HG03354 (cell line): ENCODE measurements around the gene TRIM29.

Experiments used
- ATAC-seq: cut with Tn5 transposase; IDR thresholded peaks from one replicate; pipeline ENCODE4 v1.9.1; 2021; ENCODE audit warnings: mild to moderate bottlenecking; ENCODE audit not compliant: unreplicated experiment, poor library complexity, severe bottlenecking

The TRIM29 gene

DNA sequence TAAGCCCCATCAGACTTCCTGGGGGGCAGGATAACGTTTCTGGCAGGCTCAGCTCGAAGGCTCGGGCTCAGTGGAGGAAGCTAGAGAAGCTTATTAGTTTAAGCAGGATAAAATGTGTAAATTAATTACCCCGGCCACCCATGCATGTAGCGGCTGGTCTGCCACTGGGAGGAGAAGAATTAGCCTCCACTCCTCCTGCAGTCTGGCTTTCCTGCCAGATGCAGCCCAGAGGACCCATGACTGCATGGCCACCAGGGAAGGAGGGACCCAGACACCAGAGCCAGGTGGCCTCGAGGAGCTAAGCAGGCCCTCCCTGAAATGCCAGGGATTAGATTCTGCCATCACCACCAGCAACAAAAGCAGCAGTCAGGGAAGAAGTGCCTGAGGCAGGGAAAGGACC is 32.3 kb downstream of the TRIM29 start:
- no peak for ATAC-seq

- no peak for ATAC-seq
These were observed 33.8 kb downstream of the TRIM29 start for GRCh38 chr11:120104041-120104565.

DNA sequence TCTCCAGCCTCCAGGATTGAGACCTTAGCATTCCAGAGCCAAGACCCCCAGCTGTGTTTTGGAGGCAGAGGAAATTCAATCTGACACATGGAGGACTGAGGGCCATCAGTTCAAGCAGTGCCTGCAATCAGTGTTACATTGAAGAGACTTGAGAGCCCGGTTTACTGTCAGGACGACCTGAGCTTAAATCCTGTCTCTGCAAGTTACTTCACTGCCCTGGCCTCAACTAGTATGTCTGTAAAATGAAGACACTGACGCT is 35.1 kb downstream of the TRIM29 start:
- no peak for ATAC-seq

DNA sequence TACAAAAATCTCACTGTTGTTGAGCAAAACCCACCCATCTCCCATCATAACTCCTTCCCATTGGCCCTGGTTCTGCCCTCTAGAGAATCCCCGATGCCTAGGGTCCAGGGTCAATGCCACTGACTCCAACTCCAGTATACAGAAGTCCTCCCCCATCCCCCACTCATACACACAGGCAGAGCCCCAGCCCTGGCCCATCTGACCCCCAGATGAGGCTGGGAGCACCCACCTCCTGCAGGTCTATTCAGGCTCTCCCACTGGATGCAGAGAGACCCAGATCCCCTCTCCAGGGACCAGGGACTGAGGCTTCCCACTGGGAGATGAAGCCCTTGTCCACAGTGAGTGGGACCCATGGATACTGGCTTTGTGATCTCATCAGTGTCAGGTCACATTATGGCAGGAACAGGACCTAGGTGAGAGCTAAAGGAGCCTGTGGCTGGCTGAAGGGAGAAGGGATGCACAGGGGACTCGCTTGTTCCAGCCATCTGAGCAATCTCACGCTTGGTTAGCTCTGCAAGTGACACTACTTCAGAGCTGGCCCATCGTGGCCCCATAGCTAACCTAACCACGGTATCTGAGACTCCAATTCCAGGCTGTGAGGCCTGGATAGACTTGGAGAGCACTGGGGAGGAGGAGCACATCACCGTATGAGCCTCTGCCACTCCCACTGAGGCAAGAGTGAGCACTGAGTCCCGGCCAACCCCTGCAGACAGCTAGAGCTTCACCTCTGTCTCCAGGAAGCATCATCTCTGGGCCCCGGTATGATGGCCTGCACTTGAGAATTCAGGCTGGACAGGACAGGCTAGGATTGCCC is 35.7 kb downstream of the TRIM29 start:
- no peak for ATAC-seq

- no peak for ATAC-seq
These were observed 39.4 kb downstream of the TRIM29 start for GRCh38 chr11:120098503-120099020.

GRCh38 chr11:120097721-120098385 is 40.1 kb downstream of the TRIM29 start:
- no peak for ATAC-seq

DNA sequence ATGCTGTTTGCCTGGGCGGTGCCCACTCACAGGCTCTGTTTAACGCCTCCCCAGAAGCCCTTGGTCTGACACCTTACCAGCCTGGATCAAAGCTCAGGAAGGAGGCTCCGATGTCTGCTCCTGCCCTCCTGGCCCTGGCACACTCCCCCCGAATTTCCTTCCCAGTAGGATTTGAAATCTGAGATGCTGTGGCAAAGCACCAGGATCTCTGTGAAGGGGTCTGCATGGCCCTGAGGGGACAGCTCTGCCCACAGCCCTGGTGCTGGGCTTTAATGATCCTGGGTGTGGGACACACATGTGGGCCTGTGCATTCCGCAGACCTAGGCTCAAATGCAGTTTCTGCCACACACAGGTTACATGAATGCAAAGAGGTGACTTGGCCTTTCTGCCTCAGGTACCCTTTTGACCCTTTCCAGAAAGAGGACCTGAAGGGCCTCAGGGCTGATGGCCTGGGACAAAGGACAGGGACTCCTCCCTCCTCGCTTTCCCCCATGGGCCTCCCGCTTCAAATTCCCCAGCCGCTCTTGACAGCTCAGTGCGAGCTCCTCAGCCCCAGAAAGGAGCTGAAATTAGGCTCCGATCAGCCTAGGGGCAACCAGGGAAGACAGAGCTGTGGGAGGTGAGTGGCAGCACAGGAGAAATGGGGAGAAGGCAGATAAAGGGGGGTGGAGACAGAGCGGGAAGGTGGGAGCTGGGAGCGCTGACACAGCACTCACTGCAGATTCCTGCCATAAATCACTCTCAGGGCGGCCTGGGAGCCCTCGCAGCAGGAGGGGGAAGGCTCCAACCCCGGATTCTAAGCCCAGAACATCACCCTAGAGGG is 41.3 kb downstream of the TRIM29 start:
- no peak for ATAC-seq

GRCh38 chr11:120095516-120095915 is 42.4 kb downstream of the TRIM29 start:
- no peak for ATAC-seq

DNA sequence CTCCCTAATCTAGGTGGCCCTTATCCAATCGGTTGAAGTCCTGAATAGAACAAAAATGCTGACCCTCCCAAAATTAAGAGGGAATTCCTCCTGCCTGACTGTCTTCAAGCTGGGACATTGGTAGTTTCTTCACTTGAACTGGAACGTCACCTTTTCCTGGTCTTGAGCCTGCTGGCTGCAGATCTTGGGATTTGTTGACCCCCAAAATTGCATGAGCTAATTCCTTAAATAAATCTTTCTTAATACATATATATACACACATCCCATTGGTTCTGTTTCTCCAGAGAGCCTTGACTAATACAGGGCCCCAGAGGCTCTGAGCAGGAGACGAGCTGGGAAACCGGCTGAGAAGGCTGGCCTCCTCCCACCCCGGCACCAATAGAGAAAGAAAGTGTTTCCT is 46.2 kb downstream of the TRIM29 start:
- ATAC-seq, result no peak

GRCh38 chr11:120091121-120091520 is 46.8 kb downstream of the TRIM29 start:
- no peak for ATAC-seq

DNA sequence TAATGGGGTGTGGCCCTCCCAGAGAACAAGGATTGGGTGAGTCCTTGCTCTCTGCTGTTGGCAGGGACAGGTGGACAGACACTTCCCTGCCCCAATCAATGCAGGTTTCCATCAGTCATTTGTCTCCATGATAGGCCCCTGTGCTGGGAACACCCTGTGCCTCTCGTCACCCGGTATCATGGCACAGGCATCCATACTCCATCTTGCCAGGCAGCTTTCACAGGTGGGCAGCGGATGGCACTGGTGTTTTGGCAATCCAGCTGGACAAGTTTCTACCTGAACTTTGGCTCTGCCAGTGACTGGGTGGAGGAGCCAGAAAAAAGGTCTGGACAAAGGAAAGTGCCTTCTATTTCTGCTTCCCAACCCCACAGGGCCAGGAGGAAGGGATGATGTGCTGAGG is 47.5 kb downstream of the TRIM29 start:
- ATAC-seq, result no peak

DNA sequence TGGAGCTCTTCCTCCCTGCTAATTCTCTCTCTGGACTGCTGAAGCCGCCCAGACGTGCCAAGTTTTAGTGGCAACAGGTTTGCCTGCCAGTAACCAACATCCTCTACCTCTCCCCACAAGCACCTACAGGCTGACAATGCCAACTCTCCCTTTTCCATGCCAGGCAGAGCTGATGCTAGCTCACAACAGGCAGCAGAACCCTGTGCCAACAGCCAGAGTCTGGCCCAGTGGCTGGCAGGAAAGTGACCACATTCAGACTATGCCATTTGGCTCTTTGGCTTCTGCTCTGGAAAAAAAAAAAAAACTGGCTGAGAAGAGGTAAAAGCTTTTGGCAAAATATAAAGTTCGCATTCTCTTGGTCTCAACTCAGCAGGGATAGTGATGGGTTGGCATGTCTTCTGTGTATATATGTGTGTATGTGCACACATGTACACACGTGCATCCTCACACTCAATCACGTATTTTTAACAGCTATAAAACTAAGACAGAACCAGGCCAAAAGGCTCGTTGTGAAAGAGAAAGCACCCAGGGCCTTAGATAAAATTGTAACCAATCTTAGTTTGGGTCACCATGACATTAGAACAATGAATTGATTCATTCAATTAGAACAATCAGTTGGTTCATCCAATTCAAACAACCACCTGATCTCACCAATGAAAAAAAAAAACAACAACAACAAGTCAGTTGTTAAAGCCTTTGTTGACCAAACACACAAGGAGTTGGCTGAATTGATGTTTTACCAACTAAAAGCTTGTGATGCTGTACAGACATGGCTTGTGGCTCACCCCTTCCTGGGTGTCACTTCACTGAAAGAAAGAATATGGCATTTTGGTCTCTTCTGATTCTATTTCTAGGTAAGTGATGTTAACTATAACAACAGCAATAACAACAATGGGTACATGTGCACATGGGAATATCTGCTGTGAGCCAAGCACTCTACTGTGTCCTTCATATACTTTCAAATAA is 48.6 kb downstream of the TRIM29 start:
- no peak for ATAC-seq

DNA sequence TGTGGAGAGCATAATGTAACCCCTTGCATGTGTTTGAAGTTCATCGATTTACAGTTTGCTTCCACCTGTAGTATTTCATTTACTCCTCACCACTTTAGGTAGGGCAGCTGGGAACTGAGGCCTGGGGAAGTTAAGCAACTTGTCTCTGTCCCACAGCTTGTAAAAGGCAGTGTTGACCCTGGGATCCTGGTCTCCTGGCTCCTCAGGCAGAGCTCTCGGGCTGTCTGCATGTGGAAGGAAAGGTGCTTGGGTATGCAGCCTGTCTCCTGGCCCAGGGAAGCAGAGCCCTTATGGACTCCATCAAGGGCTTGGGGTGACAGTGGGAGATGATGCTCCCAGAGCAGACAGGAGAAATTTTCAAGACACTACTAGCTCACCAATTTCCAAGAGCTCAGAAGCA is 49.9 kb downstream of the TRIM29 start:
- ATAC-seq, result no peak

DNA sequence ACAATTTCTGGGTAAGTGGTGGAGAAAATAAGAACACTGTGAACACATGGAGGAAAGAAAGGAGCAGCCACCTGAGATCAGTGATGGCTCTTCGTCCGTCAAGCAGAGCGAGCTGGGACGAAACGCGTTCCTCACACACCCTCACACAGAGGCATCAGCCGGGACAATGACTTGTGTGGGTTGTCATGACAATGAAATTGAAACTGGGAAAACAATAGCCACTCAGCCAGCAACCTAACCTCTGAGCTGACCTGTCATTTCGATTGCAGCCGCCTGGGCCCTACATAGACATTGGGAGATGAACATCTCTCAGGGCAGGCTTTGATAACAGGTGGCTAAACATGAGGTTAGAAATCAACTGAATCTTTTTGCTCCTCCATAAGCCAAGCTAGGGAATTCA is 51.3 kb downstream of the TRIM29 start:
- no peak for ATAC-seq

- no peak for ATAC-seq
These were observed 57.9 kb downstream of the TRIM29 start for GRCh38 chr11:120079750-120080610.

- ATAC-seq, result no peak
These were observed 59.5 kb downstream of the TRIM29 start for GRCh38 chr11:120078397-120078796.

GRCh38 chr11:120074076-120074475 is 63.8 kb downstream of the TRIM29 start:
- ATAC-seq, result no peak

GRCh38 chr11:120073196-120073595 is 64.7 kb downstream of the TRIM29 start:
- no peak for ATAC-seq
